K562 (cell line): ENCODE results near the gene RSPH6A. TPM values are rescaled to one million over a fixed set of nuclear protein-coding genes. Genes with fewer than 3 reads are reported as not detected.

Source experiments
- ATAC-seq: fragments of 200-7000 bp; cut with Tn5 transposase; 3 replicates; pipeline ENCODE4 v1.9.1; 2020; ENCODE audit warnings: moderate library complexity
- BruUV-seq: library from RNA; stranded (reverse); fragments of 400-500 nt; replicated peaks from 2 replicates; lab custom pipeline; 2021; lab: Mats Ljungman, UMichigan
- CTCF ChIA-PET: fragments of 300-600 bp; formaldehyde crosslinking; extraction: SDS; loops from one replicate; lab custom pipeline; 2021; ENCODE audit warnings: low intra/inter-chr PET ratio; lab: Yijun Ruan, JAX
- POLR2A ChIA-PET: fragments of 300-600, 350-650 bp; sonication (Branson Sonifier 250); formaldehyde crosslinking; extraction: SDS; loops from one replicate; lab custom pipeline; 2021; ENCODE audit warnings: antibody characterized with exemption, inconsistent platforms; lab: Yijun Ruan, JAX
- DNase-seq, 4 experiments: peaks; one replicate each; pipeline versions ENCODE4 v3.0.0 to v3.0.0-alpha.2; 2011 to 2018; ENCODE audit warnings: low spot score in 3 of 4, mixed read lengths in 3 of 4; ENCODE audit errors: extremely low read depth in 1 of 4
- FAIRE-seq: peaks from 2 replicates; lab custom pipeline; 2011; peaks lifted over from hg19 to GRCh38; lab: Jason Lieb, UNC
- H2AFZ ChIP-seq: 2 replicates; pipeline ENCODE4 v1.6.0; 2011; ENCODE audit warnings: low read depth, low read length, control low read depth, inconsistent platforms
- H3K27ac ChIP-seq: fragments of 200-600 bp; 3 replicates; pipeline ENCODE4 v1.8.0; 2011; ENCODE audit warnings: low read depth, mild to moderate bottlenecking, control low read depth, inconsistent platforms, low read length, moderate library complexity, mixed read lengths; ENCODE audit errors: extremely low read depth
- H3K27me3 ChIP-seq, 2 experiments: fragments of 300-600 bp in 1 of 2; 2 replicates in 1 of 2; 3 replicates in 1 of 2; pipeline versions ENCODE4 v1.6.0 to v1.8.0; 2011; ENCODE audit warnings: inconsistent platforms in 2 of 2, low read length in 2 of 2, mild to moderate bottlenecking in 1 of 2, mixed read lengths in 1 of 2, moderate library complexity in 1 of 2; ENCODE audit not compliant: control insufficient read depth in 2 of 2, insufficient read depth in 2 of 2
- H3K36me3 ChIP-seq: fragments of 300-600 bp; 3 replicates; pipeline ENCODE4 v1.8.0; 2011; ENCODE audit warnings: mild to moderate bottlenecking, low read length, inconsistent platforms; ENCODE audit not compliant: control insufficient read depth, insufficient read depth
- H3K4me1 ChIP-seq, 2 experiments: fragments of 200-600 bp in 1 of 2; replicated peaks in 1 of 2; 2 replicates in 1 of 2; 3 replicates in 1 of 2; pipeline versions ENCODE4 v1.5.1 to v1.8.0; 2011; ENCODE audit warnings: inconsistent platforms in 2 of 2, low read length in 2 of 2, mild to moderate bottlenecking in 1 of 2, mixed read lengths in 1 of 2, moderate library complexity in 1 of 2; ENCODE audit not compliant: control insufficient read depth in 2 of 2, insufficient read depth in 2 of 2
- H3K4me2 ChIP-seq: 2 replicates; pipeline ENCODE4 v1.6.1; 2011; ENCODE audit warnings: low read length, control low read depth, inconsistent platforms, mixed read lengths; ENCODE audit not compliant: insufficient read depth
- H3K4me3 ChIP-seq: fragments of 200-600 bp; sonication (generic), shearing (Covaris generic); 2 replicates; pipeline ENCODE4 v1.5.1; 2016; ENCODE audit warnings: control low read depth, inconsistent platforms
- H3K79me2 ChIP-seq: fragments of 200-600 bp; 3 replicates; pipeline ENCODE4 v1.8.0; 2011; ENCODE audit warnings: low read length, inconsistent platforms; ENCODE audit not compliant: control insufficient read depth, insufficient read depth
- H3K9ac ChIP-seq, 2 experiments: 2 replicates each; pipeline versions ENCODE4 v1.6.0 to v1.6.1; 2011; ENCODE audit warnings: low read depth in 2 of 2, low read length in 2 of 2, control low read depth in 1 of 2, inconsistent platforms in 1 of 2, mild to moderate bottlenecking in 1 of 2, mixed read lengths in 1 of 2; ENCODE audit not compliant: insufficient read depth in 1 of 2
- H3K9me1 ChIP-seq: one replicate; pipeline ENCODE4 v1.6.0; 2011; ENCODE audit warnings: inconsistent platforms, mild to moderate bottlenecking, low read length, moderate library complexity; ENCODE audit not compliant: control insufficient read depth, insufficient read depth
- H3K9me3 ChIP-seq: replicated peaks from 2 replicates; pipeline ENCODE4 v1.5.1; 2011; ENCODE audit warnings: low read depth, low read length, inconsistent platforms; ENCODE audit not compliant: control insufficient read depth, insufficient read depth
- H4K20me1 ChIP-seq: replicated peaks from 2 replicates; pipeline ENCODE4 v1.6.1; 2011; ENCODE audit warnings: low read length, inconsistent platforms, mixed read lengths; ENCODE audit not compliant: control insufficient read depth, insufficient read depth
- EWSR1 ChIP-seq: fragments of 450-650 bp; IDR thresholded peaks from 2 replicates; pipeline ENCODE4 v1.6.1; 2018; ENCODE audit warnings: borderline replicate concordance, mild to moderate bottlenecking, low read depth, moderate library complexity; ENCODE audit not compliant: partially characterized antibody
- FOXM1 ChIP-seq, 2 experiments: fragments of 450-650 bp in 1 of 2; sonication (generic) in 1 of 2; formaldehyde crosslinking in 1 of 2; IDR thresholded peaks; 2 replicates each; pipeline versions ENCODE4 v1.6.1 to v1.9.0; 2017 to 2022; ENCODE audit warnings: low read depth in 2 of 2, mild to moderate bottlenecking in 2 of 2, missing genetic modification reagents in 1 of 2, moderate library complexity in 1 of 2
- GABPB1 ChIP-seq: sonication (generic); formaldehyde crosslinking; IDR thresholded peaks from 2 replicates; pipeline ENCODE4 v1.8.0; 2022; ENCODE audit warnings: mild to moderate bottlenecking, missing genetic modification reagents
- HES1 ChIP-seq: fragments of 450-650 bp; IDR thresholded peaks from 2 replicates; pipeline ENCODE4 v1.6.1; 2016; ENCODE audit warnings: low read depth, mild to moderate bottlenecking, moderate library complexity
- MECOM ChIP-seq: fragments of 250-450 bp; sonication (Bioruptor Pico); IDR thresholded peaks from 2 replicates; pipeline ENCODE4 v1.8.0; 2022; ENCODE audit warnings: inconsistent platforms
- NRF1 ChIP-seq, 2 experiments: fragments of 450-650 bp; IDR thresholded peaks in 1 of 2; conservative IDR thresholded peaks in 1 of 2; 2 replicates each; pipeline ENCODE4 v1.6.1; 2014; ENCODE audit warnings: mild to moderate bottlenecking in 2 of 2
- RNF2 ChIP-seq: sonication (generic); IDR thresholded peaks from 2 replicates; pipeline ENCODE4 v1.6.1; 2016
- TRIM28 ChIP-seq: fragments of 450-650 bp; IDR thresholded peaks from 2 replicates; pipeline ENCODE4 v1.6.1; 2017
- ZBTB34 ChIP-seq: fragments of 250-450 bp; sonication (Bioruptor Pico); IDR thresholded peaks from 2 replicates; pipeline ENCODE4 v1.8.0; 2021; ENCODE audit warnings: mild to moderate bottlenecking, moderate library complexity
- ZNF282 ChIP-seq: sonication (generic); formaldehyde crosslinking; IDR thresholded peaks from 2 replicates; pipeline ENCODE4 v1.8.1; 2023; ENCODE audit warnings: missing genetic modification reagents
- ZNF311 ChIP-seq: fragments of 250-450 bp; sonication (Bioruptor Pico); IDR thresholded peaks from 2 replicates; pipeline ENCODE4 v1.4.0; 2020; ENCODE audit warnings: mild to moderate bottlenecking, moderate library complexity
- ZNF449 ChIP-seq: fragments of 250-450 bp; sonication (Bioruptor Pico); IDR thresholded peaks from 2 replicates; pipeline ENCODE4 v1.8.0; 2022; ENCODE audit warnings: moderate library complexity, mild to moderate bottlenecking, inconsistent platforms
- ZNF75A ChIP-seq: fragments of 450-650 bp; formaldehyde crosslinking; IDR thresholded peaks from 2 replicates; pipeline ENCODE4 v1.4.0; 2020; ENCODE audit warnings: mild to moderate bottlenecking
- ZNF764 ChIP-seq: fragments of 250-450 bp; sonication (Bioruptor Pico); IDR thresholded peaks from 2 replicates; pipeline ENCODE4 v1.4.0; 2020; ENCODE audit warnings: low read depth, mild to moderate bottlenecking, moderate library complexity
- WGBS: fragments of 100-300 bp; shearing (Covaris generic); methylation state at CpG from one replicate; pipeline ENCODE4 v1.1.6; 2016; ENCODE audit warnings: low coverage, mixed read lengths; ENCODE audit not compliant: insufficient coverage; ENCODE audit errors: missing lambda C conversion rate; 5-methylcytosine and 5-hydroxymethylcytosine counted together
- in situ Hi-C: fragments of 300-500 bp; cut with MboI; formaldehyde crosslinking; loops from 4 replicates; pipeline ENCODE4 v1.15.0; 2018; ENCODE audit warnings: inconsistent platforms, mixed read lengths
- intact Hi-C: fragments of 100-400 bp; cut with micrococcal nuclease; formaldehyde crosslinking; loops from 2 replicates; pipeline ENCODE4 v1.14.2; 2022
- polyA plus RNA-seq, 8 experiments: library from polyadenylated mRNA; depleted of rRNA in 4 of 8; stranded (reverse) in 5 of 8; unstranded in 3 of 8; fragments of >200 nt; fragmentation: Nextera tagmentation in 2 of 8; fragmentation: Illumina TruSeq in 1 of 8; extraction: Ambion mirVana in 2 of 8; extraction: Trizol in 1 of 8; gene quantifications; 2 replicates each; pipeline versions ENCODE4 v1.2.1 to v1.2.3, GENCODE V29; 2011 to 2014; ENCODE audit warnings: inconsistent platforms in 1 of 8, missing spikeins in 1 of 8
- total RNA-seq, 7 experiments: library from RNA; depleted of rRNA in 6 of 7; stranded (reverse); fragments of >200 nt in 6 of 7; fragmentation: Illumina TruSeq in 2 of 7; extraction: Trizol in 2 of 7; gene quantifications; 2 replicates each; pipeline versions ENCODE4 v1.2.1 to v1.2.3, GENCODE V29; 2011 to 2021; ENCODE audit warnings: low replicate concordance in 1 of 7

RSPH6A gene
- total and polyA plus RNA-seq, 9 of the 15 experiments (the other 6 are each of a cell fraction or from before 2014, with no cell fraction given) = 0.03 to 0.15 (median 0.07) TPM; not detected in 5

- in situ Hi-C loops = no loop called here
- POLR2A ChIA-PET = interaction anchor here (0.6 to 5.9 kb wide), 16 partner anchors 13 to 249 kb away, joined by 3 to 70 read pairs (median 4); partner anchors contain the start of genes DMPK, DMWD, FBXO46 and QPCTL
- peak within 1 kb of the TSS; percentile 87 for H2AFZ ChIP-seq
- DNase-seq (peak; percentile 93 to 98 (median 96)), ATAC-seq (peak; percentile 76), FAIRE-seq (no peak)
- H3K79me2 ChIP-seq = peaks cover 17% of the 10 kb centered on the region; the same call in 2 of the 3 replicates
- WGBS = 2% methylated on average over 51 of the region's 70 CpGs
- H3K9me3 ChIP-seq = no peaks in the 10 kb centered on the region
- BruUV-seq = TSS peak; percentile 57
- H3K36me3 ChIP-seq = peaks cover 7% of the 10 kb centered on the region; the same call in 1 of the 3 replicates
- peak within 1 kb of the TSS; percentile 69 to 98 for H3K9ac ChIP-seq
- H3K4me3 ChIP-seq = peak within 1 kb of the TSS; percentile 56
- H3K27me3 ChIP-seq = no peaks in the 10 kb centered on the region
- no peaks in the 10 kb centered on the region for H4K20me1 ChIP-seq
- CTCF ChIA-PET = interaction anchor here (1.4 to 2.9 kb wide), 3 partner anchors 30 to 308 kb away, joined by 5 to 22 read pairs (median 14); no protein-coding TSS in a partner anchor
- H3K4me1 ChIP-seq = peaks cover 10 to 78% of the 10 kb centered on the region in 2 experiments; a peak in 4 of 5 replicates
- H3K4me2 ChIP-seq = peak within 1 kb of the TSS; percentile 92
- H3K9me1 ChIP-seq = no peaks in the 10 kb centered on the region
- peak within 1 kb of the TSS; percentile 77 for H3K27ac ChIP-seq
- intact Hi-C loops = no loop called here
- TF ChIP-seq EWSR1 (no peak), ZNF764 (CRISPR knock-in tag) (no peak), TRIM28 (no peak), RNF2 (0 out of 2 replicates have a peak, but pooled peaks have one; percentile 39), ZNF282 (no peak), FOXM1 (IDR thresholded peaks at IDR 0.05; ENCODE audit: low read depth) (0 out of 2 replicates have a peak, but pooled peaks have one; percentile 15), FOXM1 (CRISPR knock-in tag; IDR thresholded peaks at IDR 0.05; ENCODE audit: low read depth) (no peak), GABPB1 (peak; percentile 71; the same call in 1 of the 2 replicates), ZNF311 (no peak), HES1 (peak; percentile 23; the same call in 1 of the 2 replicates), ZNF449 (CRISPR knock-in tag) (no peak), MECOM (no peak), ZNF75A (CRISPR knock-in tag) (no peak), ZBTB34 (no peak), NRF1 (conservative IDR thresholded peaks at IDR 0.05 in 1 of 2, IDR thresholded peaks at IDR 0.05 in 1 of 2) (peak; percentile 99)
These were observed 45.9 kb downstream of the RSPH6A start, which contains the start of gene SIX5 for GRCh38 chr19:45768984-45769782. TSS of gene SIX5 (minus strand) at chr19:45769252. CDS start at chr19:45768844, 408 bp downstream.
